Measurements from ENCODE around the gene KRTAP23-1. TPM values are rescaled to one million over a fixed set of nuclear protein-coding genes. Genes with fewer than 3 reads are reported as not detected.

KRTAP23-1 gene
- total and polyA plus RNA-seq, 2 of the 4 experiments (the other 2 are of a cell fraction): not detected

DNA sequence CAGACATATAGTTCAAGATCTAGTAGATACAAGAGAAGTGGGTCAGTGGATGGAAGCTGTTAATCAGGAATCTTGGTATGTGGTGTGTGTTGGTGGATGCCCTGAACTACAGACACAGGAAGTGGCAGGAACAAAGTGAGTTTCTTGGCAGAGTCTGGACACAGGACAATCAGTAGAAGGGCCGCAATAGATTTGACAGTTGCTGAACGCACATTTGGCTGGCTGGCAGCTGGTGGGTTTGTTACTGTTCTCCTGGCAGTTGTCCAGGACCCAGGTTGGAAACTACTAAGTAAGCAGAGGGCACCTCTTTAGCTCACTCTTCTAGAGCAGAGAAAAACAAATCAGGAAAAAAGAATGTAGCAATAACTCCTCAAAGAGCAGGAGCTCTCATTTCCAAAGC, 41.5 kb downstream of the KRTAP23-1 start:
- Histone ChIP-seq H3K23ac (ENCODE audit: low read depth, low read length) (no peak overlapping the region), H2BK120ac (ENCODE audit: low read depth, low read length) (no peak overlapping the region), H3K56ac (ENCODE audit: extremely low read depth, insufficient read depth, low read length) (no peak overlapping the region), H2AFZ (replicated peaks; ENCODE audit: low read length, poor library complexity) (no peak overlapping the region), H4K8ac (ENCODE audit: low read depth in 2 of 2, low read length in 2 of 2) (no peak overlapping the region), H3K4me1 (ENCODE audit: control insufficient read depth, insufficient read depth, low read length) (no peaks in the 10 kb centered on the region), H3K27me3 (ENCODE audit: control insufficient read depth, insufficient read depth, low read length) (no peaks in the 10 kb centered on the region), H2BK20ac (ENCODE audit: low read depth, low read length) (no peak overlapping the region), H3K4me2 (ENCODE audit: low read depth, low read length) (no peak overlapping the region), H2BK15ac (ENCODE audit: low read depth, low read length) (no peak overlapping the region), H4K5ac (ENCODE audit: low read depth, low read length) (no peak overlapping the region), H3K79me1 (ENCODE audit: low read depth in 1 of 2, low read length in 2 of 2) (no peaks in the 10 kb centered on the region), H3K14ac (replicated peaks; ENCODE audit: low read depth, low read length) (no peak overlapping the region), H3K36me3 (ENCODE audit: control insufficient read depth, insufficient read depth, low read length) (no peaks in the 10 kb centered on the region), H3K9me1 (ENCODE audit: insufficient read depth, low read length) (no peaks in the 10 kb centered on the region), H3K4ac (ENCODE audit: low read depth, low read length) (no peak overlapping the region), H2AK5ac (ENCODE audit: low read depth, low read length) (no peak overlapping the region), H3K9me3 (ENCODE audit: control insufficient read depth, insufficient read depth, low read length) (peaks cover 4% of the 10 kb centered on the region; the same call in 1 of the 2 replicates), H4K20me1 (ENCODE audit: insufficient read depth, low read length) (no peaks in the 10 kb centered on the region), H2AK9ac (replicated peaks; ENCODE audit: low read depth, low read length, poor library complexity) (no peak overlapping the region), H3K27ac (ENCODE audit: insufficient read depth, low read length) (no peak overlapping the region), H2BK5ac (ENCODE audit: low read depth, low read length, poor library complexity, severe bottlenecking) (no peak overlapping the region), H3K18ac (ENCODE audit: low read depth, low read length) (no peak overlapping the region), H3K4me3 (ENCODE audit: insufficient read depth, low read depth, low read length) (no peak overlapping the region), H4K91ac (ENCODE audit: insufficient read depth, low read depth, low read length) (no peak overlapping the region), H3K9ac (ENCODE audit: low read depth, low read length) (no peak overlapping the region)
- DNase-seq (no peak), ATAC-seq (ENCODE audit: low read depth) (no peak)
- ChIA-PET POLR2A (ENCODE audit: unreplicated experiment) (no interaction called here), CTCF (no interaction called here)
- dilution Hi-C loops (cut with HindIII; ENCODE audit: low sequenced_read_pairs, unreplicated experiment) (no loop called here), in situ Hi-C loops (cut with MboI; ENCODE audit: low sequenced_read_pairs) (no loop called here), intact Hi-C loops (cut with micrococcal nuclease) (no loop called here)
- no TSS peak for BruUV-seq (replicated peaks)
- TF ChIP-seq, protein P1, sequence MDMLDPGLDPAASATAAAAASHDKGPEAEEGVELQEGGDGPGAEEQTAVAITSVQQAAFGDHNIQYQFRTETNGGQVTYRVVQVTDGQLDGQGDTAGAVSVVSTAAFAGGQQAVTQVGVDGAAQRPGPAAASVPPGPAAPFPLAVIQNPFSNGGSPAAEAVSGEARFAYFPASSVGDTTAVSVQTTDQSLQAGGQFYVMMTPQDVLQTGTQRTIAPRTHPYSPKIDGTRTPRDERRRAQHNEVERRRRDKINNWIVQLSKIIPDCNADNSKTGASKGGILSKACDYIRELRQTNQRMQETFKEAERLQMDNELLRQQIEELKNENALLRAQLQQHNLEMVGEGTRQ (IDR thresholded peaks at IDR 0.05; ENCODE audit: low read depth, low read length): no peak
- TF ChIP-seq CEBPB (IDR thresholded peaks at IDR 0.05; ENCODE audit: low read depth, low read length) (no peak), POLR2A (IDR thresholded peaks at IDR 0.05; ENCODE audit: low read depth, low read length) (no peak), RCOR1 (IDR thresholded peaks at IDR 0.05; ENCODE audit: insufficient replicate concordance, low read length) (no peak), CHD1 (IDR thresholded peaks at IDR 0.05; ENCODE audit: low read depth, low read length) (no peak), BHLHE40 (IDR thresholded peaks at IDR 0.05; ENCODE audit: low read depth, low read length) (no peak), FOS (IDR thresholded peaks at IDR 0.05; ENCODE audit: low read depth, low read length) (no peak), NFE2L2 (IDR thresholded peaks at IDR 0.05; ENCODE audit: low read depth, low read length) (no peak), SMC3 (IDR thresholded peaks at IDR 0.05; ENCODE audit: low read depth, low read length) (no peak), RFX5 (IDR thresholded peaks at IDR 0.05; ENCODE audit: low read depth, low read length) (no peak), MAZ (IDR thresholded peaks at IDR 0.05; ENCODE audit: borderline replicate concordance, low read depth, low read length) (no peak), MAFK (IDR thresholded peaks at IDR 0.05; ENCODE audit: low read depth, low read length) (no peak), RAD21 (IDR thresholded peaks at IDR 0.05; ENCODE audit: low read length) (no peak), MXI1 (IDR thresholded peaks at IDR 0.05; ENCODE audit: borderline replicate concordance, low read depth, low read length) (no peak)
- TF ChIP-seq, protein P2, sequence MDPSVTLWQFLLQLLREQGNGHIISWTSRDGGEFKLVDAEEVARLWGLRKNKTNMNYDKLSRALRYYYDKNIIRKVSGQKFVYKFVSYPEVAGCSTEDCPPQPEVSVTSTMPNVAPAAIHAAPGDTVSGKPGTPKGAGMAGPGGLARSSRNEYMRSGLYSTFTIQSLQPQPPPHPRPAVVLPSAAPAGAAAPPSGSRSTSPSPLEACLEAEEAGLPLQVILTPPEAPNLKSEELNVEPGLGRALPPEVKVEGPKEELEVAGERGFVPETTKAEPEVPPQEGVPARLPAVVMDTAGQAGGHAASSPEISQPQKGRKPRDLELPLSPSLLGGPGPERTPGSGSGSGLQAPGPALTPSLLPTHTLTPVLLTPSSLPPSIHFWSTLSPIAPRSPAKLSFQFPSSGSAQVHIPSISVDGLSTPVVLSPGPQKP (IDR thresholded peaks at IDR 0.05; ENCODE audit: borderline replicate concordance, low read depth, low read length): no peak
- TF ChIP-seq, protein P3, sequence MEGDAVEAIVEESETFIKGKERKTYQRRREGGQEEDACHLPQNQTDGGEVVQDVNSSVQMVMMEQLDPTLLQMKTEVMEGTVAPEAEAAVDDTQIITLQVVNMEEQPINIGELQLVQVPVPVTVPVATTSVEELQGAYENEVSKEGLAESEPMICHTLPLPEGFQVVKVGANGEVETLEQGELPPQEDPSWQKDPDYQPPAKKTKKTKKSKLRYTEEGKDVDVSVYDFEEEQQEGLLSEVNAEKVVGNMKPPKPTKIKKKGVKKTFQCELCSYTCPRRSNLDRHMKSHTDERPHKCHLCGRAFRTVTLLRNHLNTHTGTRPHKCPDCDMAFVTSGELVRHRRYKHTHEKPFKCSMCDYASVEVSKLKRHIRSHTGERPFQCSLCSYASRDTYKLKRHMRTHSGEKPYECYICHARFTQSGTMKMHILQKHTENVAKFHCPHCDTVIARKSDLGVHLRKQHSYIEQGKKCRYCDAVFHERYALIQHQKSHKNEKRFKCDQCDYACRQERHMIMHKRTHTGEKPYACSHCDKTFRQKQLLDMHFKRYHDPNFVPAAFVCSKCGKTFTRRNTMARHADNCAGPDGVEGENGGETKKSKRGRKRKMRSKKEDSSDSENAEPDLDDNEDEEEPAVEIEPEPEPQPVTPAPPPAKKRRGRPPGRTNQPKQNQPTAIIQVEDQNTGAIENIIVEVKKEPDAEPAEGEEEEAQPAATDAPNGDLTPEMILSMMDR (conservative IDR thresholded peaks at IDR 0.05; ENCODE audit: low read depth, low read length): no peak
- no CpG with 5 or more reads among the region's 2 CpGs for WGBS, 2 experiments (ENCODE audit: extremely low coverage in 2 of 2, insufficient read length in 1 of 2)
